ENCODE results near the gene TBC1D5. TPM values are rescaled to one million over a fixed set of nuclear protein-coding genes. Genes with fewer than 3 reads are reported as not detected.

Gene TBC1D5
- polyA plus RNA-seq, 1 donor from 2014 or later = 63.0 TPM

- H3K9me3 Mint-ChIP-seq = no peaks in the 10 kb centered on the region
- peaks cover 4% of the 10 kb centered on the region for H3K36me3 Mint-ChIP-seq
- no peak overlapping the region for H3K4me3 Mint-ChIP-seq
- H3K27ac Mint-ChIP-seq = no peak overlapping the region
- H3K27me3 Mint-ChIP-seq = no peaks in the 10 kb centered on the region
- peaks cover 3 to 7% (median 4%) of the 10 kb centered on the region in 3 donors for H3K4me1 Mint-ChIP-seq
These were observed 482.7 kb downstream of the TBC1D5 start for GRCh38 chr3:17259685-17260084.

DNA sequence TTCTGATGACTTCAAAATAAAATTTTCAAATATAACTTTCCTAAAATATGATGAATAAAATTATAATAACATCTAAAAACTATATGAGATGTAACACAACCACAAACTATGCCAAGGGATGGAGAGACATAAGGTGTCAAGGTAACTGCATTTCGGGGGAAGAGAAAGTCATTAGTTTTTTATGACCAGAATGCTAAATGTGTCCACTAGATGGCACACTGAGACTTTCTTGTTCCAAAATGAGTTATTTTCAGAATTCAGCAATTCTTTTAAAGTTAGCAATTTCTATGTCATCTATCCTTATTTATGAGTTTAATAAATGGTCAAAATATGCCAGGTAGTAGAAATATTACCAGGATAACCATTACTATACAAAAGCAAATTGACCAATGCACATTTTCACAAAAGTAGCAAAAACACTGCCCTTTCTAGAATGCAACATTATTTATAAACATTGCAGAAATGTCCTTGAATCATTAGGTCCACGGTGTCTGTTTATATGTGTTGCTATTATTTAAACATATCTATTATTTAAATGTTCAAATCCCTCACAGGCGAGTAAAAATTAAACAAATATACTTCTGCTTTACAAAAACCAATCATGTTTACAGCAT is 483.5 kb downstream of the TBC1D5 start:
- H3K4me1 Mint-ChIP-seq = peaks cover 0 to 4% (median 0%) of the 10 kb centered on the region in 3 donors

GRCh38 chr3:17257269-17257668 is 485.2 kb downstream of the TBC1D5 start:
- Mint-ChIP-seq H3K36me3 (peaks cover 4% of the 10 kb centered on the region), H3K27ac (no peak overlapping the region), H3K4me3 (no peak overlapping the region), H3K4me1 (no peaks in the 10 kb centered on the region), H3K9me3 (no peaks in the 10 kb centered on the region), H3K27me3 (no peaks in the 10 kb centered on the region)

More for the DNA sequence above, 483.5 kb downstream of the TBC1D5 start:
- peaks cover 4% of the 10 kb centered on the region for H3K36me3 Mint-ChIP-seq
- H3K27me3 Mint-ChIP-seq = no peaks in the 10 kb centered on the region
- no peak overlapping the region for H3K4me3 Mint-ChIP-seq
- H3K9me3 Mint-ChIP-seq = no peaks in the 10 kb centered on the region
- H3K27ac Mint-ChIP-seq = no peak overlapping the region

DNA sequence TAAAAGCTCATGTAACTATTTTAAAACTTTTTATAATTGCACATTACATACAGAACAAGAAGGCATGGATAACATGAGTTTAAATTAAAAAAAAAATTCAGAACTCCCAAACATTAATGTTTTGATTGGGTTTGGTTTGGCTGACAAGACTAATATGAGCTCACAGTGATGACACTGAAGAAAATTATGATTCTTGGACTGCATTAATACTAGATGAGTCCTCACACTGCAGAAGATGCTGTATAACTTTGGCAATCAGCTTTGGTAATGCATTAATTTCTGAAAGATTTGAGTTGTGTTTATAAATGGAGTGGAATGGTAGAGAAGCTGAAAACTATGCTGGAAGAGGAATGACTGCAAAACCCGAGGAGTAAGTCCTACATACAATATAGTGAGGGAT is 498.8 kb downstream of the TBC1D5 start:
- H3K27ac Mint-ChIP-seq = no peak overlapping the region
- H3K4me1 Mint-ChIP-seq = peaks cover 0 to 12% (median 0%) of the 10 kb centered on the region in 3 donors

GRCh38 chr3:17239417-17239816 is 503.0 kb downstream of the TBC1D5 start:
- Mint-ChIP-seq H3K9me3 (no peaks in the 10 kb centered on the region), H3K4me1 (peaks cover 0 to 9% (median 3%) of the 10 kb centered on the region in 3 donors), H3K27me3 (no peaks in the 10 kb centered on the region), H3K4me3 (no peak overlapping the region), H3K36me3 (peaks cover 1% of the 10 kb centered on the region), H3K27ac (no peak overlapping the region)

More for the DNA sequence above, 498.8 kb downstream of the TBC1D5 start:
- no peaks in the 10 kb centered on the region for H3K9me3 Mint-ChIP-seq
- H3K27me3 Mint-ChIP-seq = no peaks in the 10 kb centered on the region
- H3K4me3 Mint-ChIP-seq = no peak overlapping the region
- H3K36me3 Mint-ChIP-seq = peaks cover 1% of the 10 kb centered on the region

DNA sequence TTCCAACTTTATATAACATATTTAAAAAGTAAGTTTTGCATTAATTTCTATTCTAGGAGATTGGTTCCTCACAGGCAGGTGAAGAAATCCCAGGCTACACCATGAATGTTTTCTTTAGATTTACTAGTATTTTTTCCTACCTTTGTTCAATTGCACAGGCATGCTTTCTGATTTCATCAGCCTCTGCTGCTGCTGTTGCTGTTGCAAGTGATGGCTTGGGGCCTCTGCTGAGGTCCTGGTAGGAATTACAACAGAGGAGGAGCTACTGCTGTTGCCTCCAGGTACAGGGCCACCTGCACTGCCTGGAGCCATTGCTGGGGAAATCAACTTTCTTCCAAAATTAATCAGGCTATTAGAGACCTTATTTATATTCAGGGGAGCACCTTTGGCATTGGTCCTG is 504.4 kb downstream of the TBC1D5 start:
- no peak overlapping the region for H3K27ac Mint-ChIP-seq
- no peaks in the 10 kb centered on the region for H3K9me3 Mint-ChIP-seq
- H3K36me3 Mint-ChIP-seq = peaks cover 1% of the 10 kb centered on the region
- no peaks in the 10 kb centered on the region for H3K27me3 Mint-ChIP-seq
- H3K4me3 Mint-ChIP-seq = no peak overlapping the region
- H3K4me1 Mint-ChIP-seq = peaks cover 3 to 7% (median 6%) of the 10 kb centered on the region in 3 donors

GRCh38 chr3:17235310-17235709 is 507.1 kb downstream of the TBC1D5 start:
- Mint-ChIP-seq H3K27me3 (no peaks in the 10 kb centered on the region), H3K9me3 (no peaks in the 10 kb centered on the region), H3K27ac (no peak overlapping the region), H3K36me3 (no peaks in the 10 kb centered on the region), H3K4me3 (no peak overlapping the region), H3K4me1 (peaks cover 13 to 20% (median 14%) of the 10 kb centered on the region in 3 donors)

DNA sequence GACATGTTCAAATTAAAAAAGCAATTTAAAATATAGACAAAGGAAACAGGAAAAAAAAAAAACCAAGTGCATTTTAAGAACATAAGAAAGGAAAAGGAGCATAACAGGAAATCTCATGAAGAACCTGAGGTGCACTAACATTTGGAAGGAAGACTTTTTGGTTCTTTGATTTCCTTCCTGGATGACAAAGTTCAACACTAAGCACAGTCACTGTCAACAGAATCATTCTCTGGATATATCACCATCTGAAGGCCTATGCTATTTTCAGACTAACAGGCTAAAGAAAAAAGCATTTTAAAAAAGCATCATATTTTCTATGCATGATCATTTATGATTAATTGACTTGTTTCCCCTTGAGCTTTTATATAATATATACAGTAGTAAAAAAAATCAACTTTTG is 508.0 kb downstream of the TBC1D5 start:
- no peak overlapping the region for H3K27ac Mint-ChIP-seq
- no peak overlapping the region for H3K4me3 Mint-ChIP-seq
- peaks cover 13 to 20% (median 14%) of the 10 kb centered on the region in 3 donors for H3K4me1 Mint-ChIP-seq

DNA sequence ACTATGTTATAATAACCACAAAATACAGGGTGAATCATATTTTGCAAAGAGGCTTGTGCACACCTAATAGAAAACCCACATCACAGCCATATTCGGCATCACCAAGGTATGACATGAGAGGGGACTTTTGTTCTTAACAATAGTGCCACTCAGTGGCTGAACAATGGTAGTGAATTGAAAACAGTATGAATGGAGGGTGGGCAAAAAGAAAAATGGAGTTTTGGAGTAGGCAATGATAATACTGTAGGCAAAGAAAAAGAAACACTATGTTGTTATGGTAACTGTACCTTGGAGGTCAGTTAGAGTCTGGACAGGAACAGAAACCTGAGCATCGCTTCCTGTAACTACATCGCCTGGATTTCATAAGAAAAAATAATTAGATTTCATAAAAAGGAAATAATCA is 509.0 kb downstream of the TBC1D5 start:
- Mint-ChIP-seq H3K27ac (no peak overlapping the region), H3K4me3 (no peak overlapping the region), H3K4me1 (peaks cover 13 to 20% (median 14%) of the 10 kb centered on the region in 3 donors), H3K27me3 (no peaks in the 10 kb centered on the region), H3K36me3 (no peaks in the 10 kb centered on the region), H3K9me3 (no peaks in the 10 kb centered on the region)

More for the DNA sequence above, 508.0 kb downstream of the TBC1D5 start:
- Mint-ChIP-seq H3K9me3 (no peaks in the 10 kb centered on the region), H3K27me3 (no peaks in the 10 kb centered on the region), H3K36me3 (no peaks in the 10 kb centered on the region)

DNA sequence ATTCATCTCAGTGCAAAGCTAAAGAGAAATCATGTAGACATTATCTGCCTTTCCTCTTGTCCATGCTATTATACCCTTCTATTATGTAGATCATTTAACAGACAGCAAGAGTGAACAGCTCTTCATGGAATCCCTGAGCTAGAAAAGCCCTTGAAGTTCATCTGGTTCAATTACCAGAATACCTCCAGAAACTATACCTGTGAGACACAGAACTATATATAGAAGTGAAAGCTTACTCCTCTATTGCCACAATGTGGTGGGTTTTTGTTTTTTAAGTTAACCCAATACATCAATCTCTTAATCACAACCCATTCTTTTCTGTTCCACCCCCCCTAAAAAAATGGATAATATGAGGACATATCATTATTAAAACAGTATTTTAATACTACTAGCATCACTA is 510.0 kb downstream of the TBC1D5 start:
- no peaks in the 10 kb centered on the region for H3K36me3 Mint-ChIP-seq
- H3K9me3 Mint-ChIP-seq = no peaks in the 10 kb centered on the region
- H3K4me1 Mint-ChIP-seq = peaks cover 13 to 20% (median 14%) of the 10 kb centered on the region in 3 donors
- H3K4me3 Mint-ChIP-seq = no peak overlapping the region
- no peaks in the 10 kb centered on the region for H3K27me3 Mint-ChIP-seq
- H3K27ac Mint-ChIP-seq = no peak overlapping the region

- H3K9me3 Mint-ChIP-seq = no peaks in the 10 kb centered on the region
- H3K27me3 Mint-ChIP-seq = no peaks in the 10 kb centered on the region
- no peaks in the 10 kb centered on the region for H3K36me3 Mint-ChIP-seq
- H3K4me1 Mint-ChIP-seq = peaks cover 13 to 20% (median 14%) of the 10 kb centered on the region in 3 donors
- H3K4me3 Mint-ChIP-seq = no peak overlapping the region
- H3K27ac Mint-ChIP-seq = no peak overlapping the region
These were observed 510.7 kb downstream of the TBC1D5 start for GRCh38 chr3:17231537-17232261.

DNA sequence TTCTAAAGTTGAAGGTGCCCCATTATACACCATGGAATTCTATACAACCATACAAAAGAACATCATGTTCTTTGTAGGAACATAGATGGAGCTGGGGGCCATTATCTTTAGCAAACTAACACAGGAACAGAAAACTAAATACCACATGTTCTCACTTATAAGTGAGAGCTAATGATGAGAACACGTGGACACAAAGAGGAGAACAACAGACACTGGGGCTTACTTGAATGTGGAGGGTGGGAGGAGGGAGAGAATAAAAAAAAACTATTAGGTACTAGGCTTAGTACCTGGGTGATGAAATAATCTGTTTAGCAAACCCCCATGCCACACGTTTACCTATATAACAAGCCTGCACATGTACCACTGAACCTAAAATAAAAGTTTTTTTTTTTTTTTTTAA is 515.0 kb downstream of the TBC1D5 start:
- no peaks in the 10 kb centered on the region for H3K9me3 Mint-ChIP-seq
- no peak overlapping the region for H3K27ac Mint-ChIP-seq
- H3K27me3 Mint-ChIP-seq = no peaks in the 10 kb centered on the region
- H3K4me3 Mint-ChIP-seq = no peak overlapping the region
- H3K36me3 Mint-ChIP-seq = no peaks in the 10 kb centered on the region
- H3K4me1 Mint-ChIP-seq = peaks cover 7 to 16% (median 12%) of the 10 kb centered on the region in 3 donors

- Mint-ChIP-seq H3K27me3 (no peaks in the 10 kb centered on the region), H3K4me1 (peaks cover 0 to 1% (median 0%) of the 10 kb centered on the region in 3 donors), H3K36me3 (peaks cover 11% of the 10 kb centered on the region), H3K9me3 (peaks cover 0 to 2% (median 0%) of the 10 kb centered on the region in 3 donors), H3K27ac (no peak overlapping the region), H3K4me3 (no peak overlapping the region)
These were observed 520.9 kb downstream of the TBC1D5 start for GRCh38 chr3:17221529-17221928.

- no peak overlapping the region for H3K27ac Mint-ChIP-seq
- no peak overlapping the region for H3K4me3 Mint-ChIP-seq
These were observed 522.8 kb downstream of the TBC1D5 start for GRCh38 chr3:17219593-17219992.

DNA sequence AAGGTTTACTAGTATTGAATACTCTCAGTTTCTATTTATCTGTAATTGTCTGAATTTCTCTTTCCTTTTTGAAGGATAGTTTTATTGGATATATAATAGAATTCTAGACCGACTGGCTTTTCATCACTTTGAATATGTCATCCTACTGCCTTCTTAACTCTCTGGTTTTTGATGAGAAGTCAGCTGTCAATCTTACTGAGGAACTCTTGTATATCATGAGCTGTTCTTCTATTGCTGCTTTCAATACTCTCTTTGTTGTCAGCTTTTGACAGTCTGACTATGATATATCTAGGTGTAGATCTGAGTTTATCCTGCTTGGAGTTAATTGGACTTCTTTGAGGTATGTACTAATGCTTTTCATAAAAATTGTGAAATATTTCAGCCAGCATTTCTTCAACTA is 523.8 kb downstream of the TBC1D5 start:
- Mint-ChIP-seq H3K27ac (no peak overlapping the region), H3K4me1 (peaks cover 0 to 1% (median 0%) of the 10 kb centered on the region in 3 donors), H3K27me3 (no peaks in the 10 kb centered on the region), H3K9me3 (peaks cover 0 to 2% (median 0%) of the 10 kb centered on the region in 3 donors), H3K4me3 (no peak overlapping the region), H3K36me3 (peaks cover 14% of the 10 kb centered on the region)

More at GRCh38 chr3:17219593-17219992, 522.8 kb downstream of the TBC1D5 start:
- Mint-ChIP-seq H3K36me3 (peaks cover 11% of the 10 kb centered on the region), H3K4me1 (peaks cover 0 to 1% (median 0%) of the 10 kb centered on the region in 3 donors), H3K27me3 (no peaks in the 10 kb centered on the region), H3K9me3 (peaks cover 0 to 2% (median 0%) of the 10 kb centered on the region in 3 donors)
